Myocyte (in vitro differentiated cells): Measurements from ENCODE around the gene PC. TPM values are rescaled to one million over a fixed set of nuclear protein-coding genes. Genes with fewer than 3 reads are reported as not detected.
"Not testable (repeated sequence)": the region's sequence is repeated elsewhere in the genome, so short reads cannot be mapped to it uniquely, and the experiment has no call there.

Experiments used
- DNase-seq: peaks from one replicate; pipeline ENCODE4 v3.0.0-alpha.2; 2012; ENCODE audit warnings: low read depth
- total RNA-seq: library from RNA; depleted of rRNA; stranded (reverse); fragments of >200 nt; gene quantifications from 2 replicates; pipeline ENCODE4 v1.2.3, GENCODE V29; 2014

Gene PC
- total RNA-seq, 1 donor from 2014 or later: 55.2 TPM

GRCh38 chr11:66978717-66979116, 20.5 kb upstream of the PC start:
- DNase-seq: no peak

- no peak for DNase-seq
These were observed 20.0 kb upstream of the PC start for GRCh38 chr11:66978229-66978628.

- no peak for DNase-seq
These were observed 18.7 kb upstream of the PC start for GRCh38 chr11:66976925-66977324.

GRCh38 chr11:66976028-66976467, 17.9 kb upstream of the PC start:
- DNase-seq: no peak

- DNase-seq: no peak
These were observed 17.3 kb upstream of the PC start for GRCh38 chr11:66975405-66976027.

- DNase-seq: no peak
These were observed 16.7 kb upstream of the PC start, which contains the start of gene C11orf86 for GRCh38 chr11:66974724-66975404. TSS of gene C11orf86 (plus strand) at chr11:66975304. CDS start at chr11:66975363, 59 bp downstream.

GRCh38 chr11:66973956-66974580, 15.9 kb upstream of the PC start:
- DNase-seq: no peak

- DNase-seq: no peak
These were observed 13.3 kb upstream of the PC start for GRCh38 chr11:66971488-66971887.

GRCh38 chr11:66970807-66971442, 12.7 kb upstream of the PC start:
- peak; percentile 91 for DNase-seq

- no peak for DNase-seq
These were observed 12.2 kb upstream of the PC start for GRCh38 chr11:66970371-66970806.

GRCh38 chr11:66969584-66970225, 11.5 kb upstream of the PC start:
- DNase-seq: no peak

GRCh38 chr11:66967670-66968425, 9.7 kb upstream of the PC start:
- peak; percentile 30 for DNase-seq

GRCh38 chr11:66966351-66966750, 8.2 kb upstream of the PC start:
- no peak for DNase-seq

- no peak for DNase-seq
These were observed 6.3 kb upstream of the PC start for GRCh38 chr11:66964495-66964894.

- no peak for DNase-seq
These were observed 4.6 kb upstream of the PC start for GRCh38 chr11:66962801-66963200.

GRCh38 chr11:66962247-66962646, 4.1 kb upstream of the PC start:
- DNase-seq: no peak

GRCh38 chr11:66961691-66962213, 3.6 kb upstream of the PC start:
- not testable (repeated sequence) for DNase-seq

- DNase-seq: no peak
These were observed 732 bp upstream of the PC start for GRCh38 chr11:66958956-66959274.

- DNase-seq: no peak
These were observed 282 bp downstream of the PC start for GRCh38 chr11:66957971-66958231.

- no peak for DNase-seq
These were observed 1.4 kb downstream of the PC start for GRCh38 chr11:66956689-66957290.
